HG03565 (cell line): Measurements from ENCODE around the gene CFAP210.
"Not testable (repeated sequence)": the region's sequence is repeated elsewhere in the genome, so short reads cannot be mapped to it uniquely, and the experiment has no call there.

Source experiments
- ATAC-seq: cut with Tn5 transposase; IDR thresholded peaks from one replicate; pipeline ENCODE4 v1.9.1; 2021; ENCODE audit warnings: mild to moderate bottlenecking, moderate library complexity; ENCODE audit not compliant: unreplicated experiment

Gene CFAP210

DNA sequence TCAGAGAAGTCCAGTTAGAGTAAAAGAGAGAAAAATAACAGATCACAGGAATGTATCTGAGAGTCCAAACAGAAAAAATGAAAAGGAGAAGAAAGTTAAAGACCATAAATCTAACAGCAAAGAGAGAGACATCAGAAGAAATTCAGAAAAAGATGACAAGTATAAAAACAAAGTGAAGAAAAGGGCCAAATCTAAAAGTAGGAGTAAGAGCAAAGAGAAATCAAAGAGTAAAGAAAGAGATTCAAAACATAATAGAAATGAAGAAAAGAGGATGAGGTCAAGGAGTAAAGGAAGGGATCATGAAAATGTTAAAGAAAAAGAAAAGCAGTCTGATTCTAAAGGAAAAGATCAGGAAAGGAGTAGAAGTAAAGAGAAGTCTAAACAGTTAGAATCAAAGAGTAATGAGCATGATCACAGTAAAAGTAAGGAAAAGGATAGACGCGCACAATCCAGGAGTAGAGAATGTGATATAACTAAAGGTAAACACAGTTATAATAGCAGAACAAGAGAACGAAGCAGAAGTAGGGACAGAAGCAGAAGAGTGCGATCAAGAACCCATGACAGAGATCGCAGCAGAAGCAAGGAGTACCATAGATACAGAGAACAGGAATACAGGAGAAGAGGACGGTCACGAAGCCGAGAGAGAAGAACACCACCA lies 57.6 kb downstream of the CFAP210 start:
- no peak for ATAC-seq

- no peak for ATAC-seq
These were observed 68.4 kb downstream of the CFAP210 start for GRCh38 chr2:169625781-169626180.

DNA sequence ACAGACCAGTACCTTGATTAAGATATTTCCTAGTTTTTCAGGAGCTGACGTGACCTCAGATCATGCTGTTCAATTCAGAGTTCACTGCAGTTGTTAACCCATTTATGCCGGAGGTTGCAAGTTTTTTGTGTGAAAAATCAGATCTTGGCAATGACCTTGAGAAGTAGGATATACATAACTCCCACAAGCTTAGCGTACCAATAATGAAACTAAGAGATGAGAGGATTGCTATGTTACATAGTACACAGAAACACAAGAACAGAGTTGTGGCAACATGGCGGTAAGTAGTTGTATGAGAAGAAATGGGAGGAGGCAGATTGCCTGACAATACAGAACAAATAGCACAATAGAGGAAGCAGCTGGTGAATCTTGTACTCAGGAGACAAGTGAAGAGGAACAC lies 71.0 kb downstream of the CFAP210 start:
- ATAC-seq: no peak

DNA sequence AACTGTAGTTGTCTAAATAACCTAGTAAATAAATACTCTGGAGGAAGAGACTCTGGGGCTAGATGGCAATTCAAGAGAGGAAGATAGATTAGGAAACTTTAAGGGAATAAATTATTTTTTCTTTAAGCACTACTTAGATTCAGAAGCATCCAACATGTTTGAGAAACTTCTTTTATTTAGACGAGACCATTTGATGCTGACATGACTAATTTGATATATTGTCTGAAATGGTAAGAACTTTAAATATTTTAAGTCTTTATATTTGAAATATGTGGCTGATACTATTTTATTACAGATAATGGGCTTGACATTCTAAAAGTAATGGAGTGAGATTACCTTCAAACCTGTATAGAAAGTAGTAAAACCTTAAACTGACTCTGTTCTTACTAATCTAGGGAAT lies 73.7 kb downstream of the CFAP210 start:
- ATAC-seq: no peak

- ATAC-seq: no peak
These were observed 74.3 kb downstream of the CFAP210 start for GRCh38 chr2:169619946-169620345.

DNA sequence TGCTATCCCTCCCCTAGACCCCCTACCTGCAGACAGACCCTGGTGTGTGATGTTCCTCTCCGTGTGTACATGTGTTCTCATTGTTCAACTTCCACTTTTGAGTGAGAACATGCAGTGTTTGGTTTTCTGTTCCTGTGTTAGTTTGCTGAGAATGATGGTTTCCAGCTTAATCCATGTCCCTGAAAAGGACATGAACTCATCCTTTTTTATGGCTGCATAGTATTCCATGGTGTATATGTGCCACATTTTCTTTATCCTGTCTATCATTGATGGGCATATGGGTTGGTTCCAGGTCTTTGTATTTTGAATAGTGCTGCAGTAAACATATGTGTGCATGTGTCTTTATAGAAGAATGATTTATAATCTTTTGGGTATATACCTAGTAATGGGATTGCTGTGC lies 78.2 kb downstream of the CFAP210 start:
- not testable (repeated sequence) for ATAC-seq

DNA sequence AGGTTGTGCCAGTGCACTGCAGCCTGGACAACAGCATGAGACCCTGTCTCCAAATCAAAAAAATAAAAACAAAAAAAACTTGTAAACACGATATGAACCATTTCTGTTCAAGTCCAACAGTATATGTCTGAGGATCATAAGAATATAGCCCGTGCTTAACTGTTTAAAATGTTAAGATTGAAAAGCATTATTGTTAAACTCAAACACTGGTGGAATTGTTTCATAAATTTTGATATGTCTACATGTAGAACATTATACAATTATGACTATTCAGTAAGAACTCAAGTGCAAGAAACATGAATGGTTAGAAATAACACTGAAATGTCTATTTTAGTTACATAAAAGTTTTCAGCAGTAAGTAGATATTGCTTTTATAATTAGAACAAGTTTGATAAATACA lies 80.3 kb downstream of the CFAP210 start:
- ATAC-seq: no peak

GRCh38 chr2:169609264-169609663 lies 84.9 kb downstream of the CFAP210 start:
- no peak for ATAC-seq

DNA sequence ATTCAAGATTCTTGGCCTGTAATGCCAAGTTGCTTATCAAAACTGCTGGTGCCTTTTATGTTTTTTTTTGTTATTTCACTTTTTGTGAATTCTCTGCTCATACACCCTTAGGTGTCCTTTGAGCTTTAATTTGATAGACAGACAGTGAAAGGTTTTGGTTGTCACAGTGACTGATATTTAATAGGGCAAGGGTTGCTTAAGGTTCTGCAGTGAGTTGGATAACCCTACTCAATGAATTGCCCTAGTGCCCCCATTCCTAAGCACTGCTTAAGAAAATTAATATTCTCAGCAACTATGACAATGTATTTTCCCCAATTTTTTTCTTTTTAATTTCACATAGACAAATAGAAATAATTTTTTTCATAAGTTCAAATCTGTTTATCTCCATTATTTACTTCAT lies 94.6 kb downstream of the CFAP210 start:
- ATAC-seq: no peak

DNA sequence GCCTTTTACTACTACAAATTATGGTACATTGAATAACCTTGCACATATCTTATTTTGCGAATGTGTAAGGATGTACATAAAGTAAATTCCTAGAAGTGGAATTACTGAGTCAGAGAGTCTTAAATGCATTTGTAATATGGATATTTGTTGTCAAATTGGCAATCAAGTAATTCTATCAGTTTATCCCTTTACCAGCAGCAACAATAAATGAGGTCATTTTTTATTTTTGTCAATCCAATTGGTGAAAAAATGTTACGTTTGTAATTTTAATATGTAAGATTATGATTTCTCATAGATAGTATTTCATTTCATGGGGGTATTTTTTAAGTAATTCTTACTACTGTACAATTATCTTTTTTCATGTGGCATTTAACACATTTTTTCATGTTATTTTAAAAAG lies 95.2 kb downstream of the CFAP210 start:
- ATAC-seq: no peak

DNA sequence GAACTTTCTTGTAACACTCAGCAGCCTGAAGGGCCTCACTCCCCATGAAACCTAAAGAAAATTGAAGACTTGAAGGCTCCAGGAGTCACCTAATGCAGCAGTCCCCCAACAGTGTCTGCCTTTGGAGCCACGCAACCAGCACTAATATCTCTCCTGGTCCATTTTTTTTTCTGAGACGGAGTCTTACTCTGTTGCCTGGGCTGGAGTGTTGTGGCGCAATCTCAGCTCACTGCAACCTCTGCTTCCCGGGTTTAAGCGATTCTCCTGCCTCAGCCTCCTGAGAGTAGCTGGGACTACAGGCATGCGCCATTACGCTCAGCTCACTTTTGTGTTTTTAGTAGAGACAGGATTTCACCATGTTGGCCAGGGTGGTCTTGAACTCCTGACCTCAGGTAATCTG lies 97.7 kb downstream of the CFAP210 start:
- not testable (repeated sequence) for ATAC-seq
